ENCODE measurements around the gene GAS2L2. TPM values are rescaled to one million over a fixed set of nuclear protein-coding genes. Genes with fewer than 3 reads are reported as not detected.
"Not testable (repeated sequence)": the region's sequence is repeated elsewhere in the genome, so short reads cannot be mapped to it uniquely, and the experiment has no call there.

GAS2L2 gene
- total RNA-seq, 1 donor from 2014 or later: not detected

- Mint-ChIP-seq H3K4me3 (ENCODE audit: unreplicated experiment) (no peak within 1 kb of the TSS), H3K27me3 (ENCODE audit: low read depth) (peaks cover 1% of the 10 kb centered on the region), H3K36me3 (ENCODE audit: low read depth) (no peaks in the 10 kb centered on the region), H3K27ac (ENCODE audit: unreplicated experiment) (no peak within 1 kb of the TSS), H3K4me1 (ENCODE audit: low read depth) (peaks cover 16% of the 10 kb centered on the region), H3K9me3 (ENCODE audit: low read depth) (no peaks in the 10 kb centered on the region)
- DNase-seq (ENCODE audit: low spot score): no peak
- TF ChIP-seq CTCF (IDR thresholded peaks at IDR 0.05): no peak
These were observed 7.5 kb upstream of the GAS2L2 start, which contains the start of gene C17orf50 for GRCh38 chr17:35760587-35760986. Gene C17orf50 (plus strand): TSS chr17:35760887. CDS start chr17:35760942, 55 bp downstream.

GRCh38 chr17:35757243-35757642, 4.2 kb upstream of the GAS2L2 start:
- no peak overlapping the region for H3K27ac Mint-ChIP-seq (ENCODE audit: unreplicated experiment)
- H3K27me3 Mint-ChIP-seq (ENCODE audit: low read depth): peaks cover 1% of the 10 kb centered on the region
- no peak overlapping the region for H3K4me3 Mint-ChIP-seq (ENCODE audit: unreplicated experiment)
- no peak for DNase-seq (ENCODE audit: low spot score)
- no peaks in the 10 kb centered on the region for H3K9me3 Mint-ChIP-seq (ENCODE audit: low read depth)
- H3K36me3 Mint-ChIP-seq (ENCODE audit: low read depth): no peaks in the 10 kb centered on the region
- H3K4me1 Mint-ChIP-seq (ENCODE audit: low read depth): peaks cover 7% of the 10 kb centered on the region
- no peak for TF ChIP-seq CTCF (IDR thresholded peaks at IDR 0.05)

- Mint-ChIP-seq H3K9me3 (ENCODE audit: low read depth) (no peaks in the 10 kb centered on the region), H3K4me3 (ENCODE audit: unreplicated experiment) (no peak overlapping the region), H3K4me1 (ENCODE audit: low read depth) (peaks cover 21% of the 10 kb centered on the region), H3K36me3 (ENCODE audit: low read depth) (no peaks in the 10 kb centered on the region), H3K27me3 (ENCODE audit: low read depth) (peaks cover 19% of the 10 kb centered on the region), H3K27ac (ENCODE audit: unreplicated experiment) (no peak overlapping the region)
- no peak for DNase-seq (ENCODE audit: low spot score)
- TF ChIP-seq CTCF (IDR thresholded peaks at IDR 0.05): no peak
These were observed 568 bp downstream of the GAS2L2 start for GRCh38 chr17:35752471-35752870.

- peaks cover 19% of the 10 kb centered on the region for H3K27me3 Mint-ChIP-seq (ENCODE audit: low read depth)
- not testable (repeated sequence) for H3K9me3 Mint-ChIP-seq (ENCODE audit: low read depth); DNase-seq (ENCODE audit: low spot score); H3K27ac Mint-ChIP-seq (ENCODE audit: unreplicated experiment); H3K36me3 Mint-ChIP-seq (ENCODE audit: low read depth); H3K4me3 Mint-ChIP-seq (ENCODE audit: unreplicated experiment)
- peaks cover 21% of the 10 kb centered on the region for H3K4me1 Mint-ChIP-seq (ENCODE audit: low read depth)
These were observed 1.5 kb downstream of the GAS2L2 start for GRCh38 chr17:35751541-35751940.

GRCh38 chr17:35750526-35751395, 2.3 kb downstream of the GAS2L2 start:
- Mint-ChIP-seq H3K27me3 (ENCODE audit: low read depth) (peaks cover 19% of the 10 kb centered on the region), H3K36me3 (ENCODE audit: low read depth) (no peaks in the 10 kb centered on the region), H3K27ac (ENCODE audit: unreplicated experiment) (no peak overlapping the region), H3K9me3 (ENCODE audit: low read depth) (no peaks in the 10 kb centered on the region), H3K4me1 (ENCODE audit: low read depth) (peaks cover 21% of the 10 kb centered on the region), H3K4me3 (ENCODE audit: unreplicated experiment) (peak overlapping the region; percentile 63)
- TF ChIP-seq CTCF (IDR thresholded peaks at IDR 0.05): no peak
- no peak for DNase-seq (ENCODE audit: low spot score)

Data from chondrocyte (in vitro differentiated cells).